HEK293 (cell line): ENCODE measurements around the gene CDH11.

Experiments
- CTCF ChIA-PET: fragments of 350-600 bp; formaldehyde crosslinking; extraction: SDS; loops from one replicate; lab custom pipeline; 2021; ENCODE audit warnings: antibody characterized with exemption; lab: Yijun Ruan, JAX
- POLR2A ChIA-PET: fragments of 300-600 bp; formaldehyde crosslinking; extraction: SDS; loops from one replicate; lab custom pipeline; 2020; ENCODE audit warnings: antibody characterized with exemption, inconsistent platforms; lab: Yijun Ruan, JAX
- H3K27ac ChIP-seq: fragments of 200-500 bp; sonication (Bioruptor generic); 2 replicates; pipeline ENCODE4 v1.5.1; 2014; ENCODE audit warnings: low read depth, low read length, control low read depth, inconsistent platforms; ENCODE audit errors: extremely low read depth
- H3K36me3 ChIP-seq, 2 experiments: fragments of 200-500 bp in 1 of 2; sonication (Bioruptor generic) in 1 of 2; 1 replicate in 1 of 2; 2 replicates in 1 of 2; pipeline ENCODE4 v1.5.1; 2014 to 2017; ENCODE audit warnings: inconsistent platforms in 2 of 2, low read length in 2 of 2; ENCODE audit not compliant: control insufficient read depth in 2 of 2, insufficient read depth in 1 of 2
- H3K4me1 ChIP-seq: fragments of 200-500 bp; sonication (Bioruptor generic); 2 replicates; pipeline ENCODE4 v1.5.1; 2014; ENCODE audit warnings: mild to moderate bottlenecking, low read length, inconsistent platforms; ENCODE audit not compliant: control insufficient read depth, insufficient read depth
- H3K4me3 ChIP-seq: 2 replicates; pipeline ENCODE4 v1.5.1; 2011; ENCODE audit warnings: low read depth, mild to moderate bottlenecking, control low read depth, low read length, moderate library complexity
- H3K9me3 ChIP-seq: fragments of 200-500 bp; sonication (Bioruptor generic); 2 replicates; pipeline ENCODE4 v1.5.1; 2014; ENCODE audit warnings: low read depth, low read length, inconsistent platforms; ENCODE audit not compliant: control insufficient read depth, insufficient read depth
- GFI1B ChIP-seq: fragments of 450-650 bp; formaldehyde crosslinking; IDR thresholded peaks from 2 replicates; pipeline ENCODE4 v1.5.1; 2016; ENCODE audit warnings: missing biosample characterization, missing genetic modification characterization
- HOXA7 ChIP-seq: sonication (generic); formaldehyde crosslinking; IDR thresholded peaks from 2 replicates; pipeline ENCODE4 v1.8.1; 2022; ENCODE audit warnings: missing genetic modification reagents, borderline replicate concordance
- HOXD13 ChIP-seq: sonication (generic); formaldehyde crosslinking; IDR thresholded peaks from 2 replicates; pipeline ENCODE4 v1.8.0; 2022; ENCODE audit warnings: missing genetic modification reagents, borderline replicate concordance
- MEIS1 ChIP-seq: sonication (generic); formaldehyde crosslinking; IDR thresholded peaks from 2 replicates; pipeline ENCODE4 v1.8.1; 2022; ENCODE audit warnings: missing genetic modification reagents, mild to moderate bottlenecking, borderline replicate concordance
- MZF1 ChIP-seq: fragments of 450-650 bp; formaldehyde crosslinking; IDR thresholded peaks from 2 replicates; pipeline ENCODE4 v1.5.1; 2017; ENCODE audit warnings: missing biosample characterization, missing genetic modification characterization, borderline replicate concordance
- PRDM6 ChIP-seq: fragments of 450-650 bp; formaldehyde crosslinking; IDR thresholded peaks from 2 replicates; pipeline ENCODE4 v1.5.1; 2017; ENCODE audit warnings: missing biosample characterization, missing genetic modification characterization
- SALL2 ChIP-seq: fragments of 450-650 bp; formaldehyde crosslinking; IDR thresholded peaks from 2 replicates; pipeline ENCODE4 v1.5.0; 2017; ENCODE audit warnings: missing biosample characterization, mild to moderate bottlenecking, missing genetic modification characterization, borderline replicate concordance
- SP7 ChIP-seq: fragments of 450-650 bp; formaldehyde crosslinking; IDR thresholded peaks from 2 replicates; pipeline ENCODE4 v1.5.1; 2016; ENCODE audit warnings: missing biosample characterization, missing genetic modification characterization
- ZBTB21 ChIP-seq: fragments of 450-650 bp; formaldehyde crosslinking; IDR thresholded peaks from 2 replicates; pipeline ENCODE4 v1.5.1; 2017; ENCODE audit warnings: missing biosample characterization, missing genetic modification characterization
- ZEB2 ChIP-seq: fragments of 450-650 bp; formaldehyde crosslinking; IDR thresholded peaks from 2 replicates; pipeline ENCODE4 v1.5.1; 2016; ENCODE audit warnings: missing biosample characterization, missing genetic modification characterization
- ZNF112 ChIP-seq: fragments of 450-650 bp; formaldehyde crosslinking; IDR thresholded peaks from 2 replicates; pipeline ENCODE4 v1.5.0; 2017; ENCODE audit warnings: missing biosample characterization, missing genetic modification characterization
- ZNF16 ChIP-seq: fragments of 450-650 bp; formaldehyde crosslinking; IDR thresholded peaks from 2 replicates; pipeline ENCODE4 v1.5.1; 2016; ENCODE audit warnings: low read depth, missing biosample characterization, missing genetic modification characterization
- ZNF24 ChIP-seq: fragments of 450-650 bp; formaldehyde crosslinking; IDR thresholded peaks from 2 replicates; pipeline ENCODE4 v1.5.1; 2016; ENCODE audit warnings: missing biosample characterization, missing genetic modification characterization
- ZNF248 ChIP-seq: fragments of 450-650 bp; formaldehyde crosslinking; IDR thresholded peaks from 2 replicates; pipeline ENCODE4 v1.5.1; 2017; ENCODE audit warnings: missing biosample characterization, missing genetic modification characterization
- ZNF324 ChIP-seq: fragments of 450-650 bp; formaldehyde crosslinking; IDR thresholded peaks from 2 replicates; pipeline ENCODE4 v1.5.1; 2016; ENCODE audit warnings: missing biosample characterization, missing genetic modification characterization
- ZNF510 ChIP-seq: fragments of 450-650 bp; formaldehyde crosslinking; IDR thresholded peaks from 2 replicates; pipeline ENCODE4 v1.5.1; 2018; ENCODE audit warnings: mild to moderate bottlenecking, missing genetic modification characterization, missing biosample characterization; ENCODE audit not compliant: insufficient replicate concordance
- ZNF548 ChIP-seq: fragments of 450-650 bp; formaldehyde crosslinking; IDR thresholded peaks from 2 replicates; pipeline ENCODE4 v1.5.1; 2016; ENCODE audit warnings: missing biosample characterization, missing genetic modification characterization
- ZNF792 ChIP-seq: fragments of 450-650 bp; formaldehyde crosslinking; IDR thresholded peaks from 2 replicates; pipeline ENCODE4 v1.5.1; 2016; ENCODE audit warnings: missing biosample characterization, missing genetic modification characterization
- ZNF837 ChIP-seq: fragments of 450-650 bp; formaldehyde crosslinking; IDR thresholded peaks from 2 replicates; pipeline ENCODE4 v1.5.1; 2016; ENCODE audit warnings: missing biosample characterization, missing genetic modification characterization
- TF ChIP-seq, protein P1 (sequence below): fragments of 450-650 bp; formaldehyde crosslinking; IDR thresholded peaks from 2 replicates; pipeline ENCODE4 v1.5.1; 2016; ENCODE audit warnings: missing biosample characterization, missing genetic modification characterization
- TF ChIP-seq, protein P2 (sequence below): fragments of 450-650 bp; formaldehyde crosslinking; IDR thresholded peaks from 2 replicates; pipeline ENCODE4 v1.5.1; 2016; ENCODE audit warnings: missing biosample characterization, missing genetic modification characterization

The CDH11 gene

DNA sequence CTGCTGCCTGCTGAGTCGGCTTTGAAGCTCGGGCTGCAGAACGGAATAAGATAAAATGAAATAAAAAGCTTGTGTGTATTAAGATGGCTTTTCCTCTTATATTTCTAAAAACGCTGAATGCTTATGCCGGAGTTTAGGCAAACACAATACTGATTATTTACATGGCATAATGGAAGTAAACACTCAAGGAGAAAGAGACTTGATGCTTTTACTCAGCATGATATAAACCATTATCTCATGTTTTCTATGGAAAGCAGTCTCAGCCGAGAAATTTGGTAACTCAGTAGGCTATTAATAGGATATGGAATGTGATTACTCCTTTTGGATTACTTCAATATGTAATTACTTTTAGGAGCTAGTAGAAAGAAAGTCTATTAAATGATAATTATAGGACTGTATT, 153.3 kb downstream of the CDH11 start (continued):
- TF ChIP-seq MZF1 (tag by site-specific recombination) (no peak), ZEB2 (no peak), HOXA7 (CRISPR knock-in tag) (no peak)

DNA sequence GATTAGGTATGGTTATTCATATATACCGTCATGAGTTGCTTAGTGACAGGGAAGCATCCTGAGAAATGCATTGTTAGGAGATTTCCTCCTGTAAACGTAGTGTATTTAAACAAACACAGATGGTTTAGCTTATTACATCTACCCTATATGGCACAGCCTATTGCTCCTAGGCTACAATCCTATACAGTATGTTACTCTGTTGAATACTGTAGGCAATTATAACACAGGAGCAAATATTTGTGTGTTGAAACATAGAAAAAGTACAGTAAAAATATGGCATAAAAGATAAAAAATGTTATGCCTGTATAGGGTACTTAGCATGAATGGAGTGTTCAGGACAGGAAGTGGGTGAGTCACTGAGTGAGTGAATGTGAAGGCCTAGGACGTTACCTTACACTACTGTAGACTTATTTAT, 157.7 kb downstream of the CDH11 start:
- CTCF ChIA-PET = no interaction called here
- H3K27ac ChIP-seq = no peak overlapping the region
- TF ChIP-seq ZNF792 (no peak), ZBTB21 (tag by site-specific recombination) (no peak), ZNF24 (tag by site-specific recombination) (no peak), ZNF112 (tag by site-specific recombination) (no peak), ZNF548 (no peak), HOXD13 (no peak), ZNF510 (tag by site-specific recombination) (no peak), SALL2 (no peak), ZNF324 (no peak), SP7 (tag by site-specific recombination) (no peak), GFI1B (tag by site-specific recombination) (no peak), MEIS1 (no peak), ZNF248 (tag by site-specific recombination) (no peak), ZNF16 (tag by site-specific recombination) (no peak)
- TF ChIP-seq, protein P1, sequence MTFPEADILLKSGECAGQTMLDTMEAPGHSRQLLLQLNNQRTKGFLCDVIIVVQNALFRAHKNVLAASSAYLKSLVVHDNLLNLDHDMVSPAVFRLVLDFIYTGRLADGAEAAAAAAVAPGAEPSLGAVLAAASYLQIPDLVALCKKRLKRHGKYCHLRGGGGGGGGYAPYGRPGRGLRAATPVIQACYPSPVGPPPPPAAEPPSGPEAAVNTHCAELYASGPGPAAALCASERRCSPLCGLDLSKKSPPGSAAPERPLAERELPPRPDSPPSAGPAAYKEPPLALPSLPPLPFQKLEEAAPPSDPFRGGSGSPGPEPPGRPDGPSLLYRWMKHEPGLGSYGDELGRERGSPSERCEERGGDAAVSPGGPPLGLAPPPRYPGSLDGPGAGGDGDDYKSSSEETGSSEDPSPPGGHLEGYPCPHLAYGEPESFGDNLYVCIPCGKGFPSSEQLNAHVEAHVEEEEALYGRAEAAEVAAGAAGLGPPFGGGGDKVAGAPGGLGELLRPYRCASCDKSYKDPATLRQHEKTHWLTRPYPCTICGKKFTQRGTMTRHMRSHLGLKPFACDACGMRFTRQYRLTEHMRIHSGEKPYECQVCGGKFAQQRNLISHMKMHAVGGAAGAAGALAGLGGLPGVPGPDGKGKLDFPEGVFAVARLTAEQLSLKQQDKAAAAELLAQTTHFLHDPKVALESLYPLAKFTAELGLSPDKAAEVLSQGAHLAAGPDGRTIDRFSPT = no peak
- TF ChIP-seq, protein P2, sequence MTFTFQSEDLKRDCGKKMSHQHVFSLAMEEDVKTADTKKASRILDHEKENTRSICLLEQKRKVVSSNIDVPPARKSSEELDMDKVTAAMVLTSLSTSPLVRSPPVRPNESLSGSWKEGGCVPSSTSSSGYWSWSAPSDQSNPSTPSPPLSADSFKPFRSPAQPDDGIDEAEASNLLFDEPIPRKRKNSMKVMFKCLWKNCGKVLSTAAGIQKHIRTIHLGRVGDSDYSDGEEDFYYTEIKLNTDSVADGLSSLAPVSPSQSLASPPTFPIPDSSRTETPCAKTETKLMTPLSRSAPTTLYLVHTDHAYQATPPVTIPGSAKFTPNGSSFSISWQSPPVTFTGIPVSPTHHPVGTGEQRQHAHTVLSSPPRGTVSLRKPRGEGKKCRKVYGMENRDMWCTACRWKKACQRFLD (tag by site-specific recombination) = no peak
- TF ChIP-seq, all 188 proteins: peak for 0
- POLR2A ChIA-PET = no interaction called here
- H3K9me3 ChIP-seq = no peaks in the 10 kb centered on the region
- H3K36me3 ChIP-seq = no peaks in the 10 kb centered on the region
- H3K4me1 ChIP-seq = no peaks in the 10 kb centered on the region
- H3K4me3 ChIP-seq = no peak overlapping the region

DNA sequence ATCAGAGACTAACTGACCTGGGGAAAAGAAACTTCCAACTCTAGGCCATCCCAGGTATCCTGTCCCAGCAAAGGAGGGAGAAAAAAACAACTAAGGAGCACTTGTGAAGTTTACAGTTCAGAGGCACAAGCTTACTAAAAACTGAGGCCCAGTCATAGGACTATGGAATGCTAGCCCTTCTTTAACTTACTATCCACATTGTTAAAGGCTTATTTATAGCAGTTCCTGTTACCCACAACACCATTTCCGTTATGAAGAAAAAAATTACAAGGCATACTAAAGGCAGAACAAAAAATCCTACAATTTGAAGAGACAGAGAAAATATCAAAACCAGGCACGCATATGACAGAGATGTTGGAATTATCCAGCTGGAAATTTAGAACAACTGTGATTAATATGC, 159.1 kb downstream of the CDH11 start:
- H3K4me1 ChIP-seq = no peaks in the 10 kb centered on the region
- H3K36me3 ChIP-seq = no peaks in the 10 kb centered on the region
- H3K27ac ChIP-seq = no peak overlapping the region
- H3K4me3 ChIP-seq = no peak overlapping the region
- POLR2A ChIA-PET = no interaction called here
- no peaks in the 10 kb centered on the region for H3K9me3 ChIP-seq
- TF ChIP-seq PRDM6 (tag by site-specific recombination) (no peak), ZNF510 (tag by site-specific recombination) (no peak), ZNF837 (no peak), ZNF112 (tag by site-specific recombination) (no peak)
- CTCF ChIA-PET = no interaction called here
